Germinal center (tissue), 1 donor: Measurements from ENCODE around the gene ARHGEF40.

Experiments used
- DNase-seq: peaks from one replicate; pipeline ENCODE4 v3.0.0; 2012; ENCODE audit warnings: mixed read lengths, low spot score

Gene ARHGEF40

GRCh38 chr14:21059842-21060613 is 10.1 kb upstream of the ARHGEF40 start:
- no peak for DNase-seq

- DNase-seq = no peak
Observed at GRCh38 chr14:21060614-21061346, 9.3 kb upstream of the ARHGEF40 start.

- no peak for DNase-seq
Observed at GRCh38 chr14:21061347-21061668, 8.8 kb upstream of the ARHGEF40 start.

GRCh38 chr14:21063479-21063878 is 6.6 kb upstream of the ARHGEF40 start:
- no peak for DNase-seq

- DNase-seq = no peak
Observed at GRCh38 chr14:21066882-21067502, 3.1 kb upstream of the ARHGEF40 start.

GRCh38 chr14:21068521-21069387 is 1.4 kb upstream of the ARHGEF40 start:
- DNase-seq = peak; percentile 59

- no peak for DNase-seq
Observed at GRCh38 chr14:21069388-21070082, 569 bp upstream of the ARHGEF40 start.

- DNase-seq = peak; percentile 26
Observed at GRCh38 chr14:21070610-21071224, 613 bp downstream of the ARHGEF40 start.

- DNase-seq = peak; percentile 79
Observed at GRCh38 chr14:21071225-21072030, 1.3 kb downstream of the ARHGEF40 start.

GRCh38 chr14:21072031-21072473 is 1.9 kb downstream of the ARHGEF40 start:
- DNase-seq = no peak

GRCh38 chr14:21072781-21073339 is 2.8 kb downstream of the ARHGEF40 start:
- no peak for DNase-seq

- DNase-seq = no peak
Observed at GRCh38 chr14:21073921-21074320, 3.8 kb downstream of the ARHGEF40 start.

- DNase-seq = no peak
Observed at GRCh38 chr14:21074398-21075272, 4.5 kb downstream of the ARHGEF40 start.

GRCh38 chr14:21075719-21076437 is 5.8 kb downstream of the ARHGEF40 start:
- DNase-seq = no peak

GRCh38 chr14:21077672-21078071 is 7.6 kb downstream of the ARHGEF40 start:
- DNase-seq = no peak

GRCh38 chr14:21078287-21078686 is 8.2 kb downstream of the ARHGEF40 start:
- DNase-seq = no peak

- no peak for DNase-seq
Observed at GRCh38 chr14:21078726-21079125, 8.6 kb downstream of the ARHGEF40 start.

GRCh38 chr14:21081521-21082142 is 11.5 kb downstream of the ARHGEF40 start:
- no peak for DNase-seq
